GM19099 (cell line): ENCODE data around the gene CARD14.

Source experiments
- POLR2A ChIP-seq: IDR thresholded peaks from 3 replicates; pipeline ENCODE4 v1.6.1; 2011; ENCODE audit warnings: low read depth; ENCODE audit not compliant: insufficient read length; ENCODE audit errors: extremely low read depth

CARD14 gene

DNA sequence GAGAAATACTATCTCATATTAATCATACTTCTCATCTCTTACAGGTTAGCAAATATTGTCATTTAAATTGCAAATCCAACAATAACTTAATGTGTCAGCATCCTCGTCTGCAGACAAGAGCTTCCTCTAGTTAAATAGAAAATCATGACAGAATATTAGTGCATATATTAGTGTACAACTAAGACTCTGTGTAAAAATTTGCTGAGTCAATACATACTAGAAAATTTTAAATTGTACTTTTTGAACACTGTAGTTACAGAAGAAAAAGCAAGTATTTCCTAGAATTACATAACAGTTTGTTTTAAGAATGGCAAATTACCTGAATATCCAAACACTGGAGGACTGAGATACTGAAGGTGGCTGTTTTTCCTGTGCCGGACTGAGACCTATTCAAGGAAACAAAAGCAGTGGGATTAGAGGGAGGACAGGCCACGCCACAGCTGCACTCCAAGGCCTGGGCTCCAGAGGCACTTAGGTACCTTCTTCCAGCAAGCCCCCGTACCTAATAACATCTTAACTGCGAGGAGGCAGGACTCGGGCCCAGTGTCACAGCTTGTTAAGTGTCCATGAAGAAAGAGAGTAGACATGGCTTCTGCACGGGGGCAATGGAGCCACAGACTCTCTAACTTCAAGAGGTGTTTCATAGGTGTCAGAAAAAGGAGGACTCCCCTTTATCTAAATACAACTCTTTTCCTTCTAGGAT lies 28.2 kb upstream of the CARD14 start:
- TF ChIP-seq POLR2A: no peak

GRCh38 chr17:80142929-80143328 lies 26.9 kb upstream of the CARD14 start:
- no peak for TF ChIP-seq POLR2A

GRCh38 chr17:80145076-80146075 lies 24.5 kb upstream of the CARD14 start:
- no peak for TF ChIP-seq POLR2A

GRCh38 chr17:80146121-80147034 lies 23.5 kb upstream of the CARD14 start:
- TF ChIP-seq POLR2A: no peak

GRCh38 chr17:80147035-80147822 lies 22.6 kb upstream of the CARD14 start, which contains the start of gene EIF4A3:
Gene EIF4A3 (minus strand): TSS chr17:80147128. CDS start chr17:80146961, 167 bp downstream.
- peak; percentile 99 for TF ChIP-seq POLR2A

- TF ChIP-seq POLR2A: no peak
These were observed 18.5 kb upstream of the CARD14 start for GRCh38 chr17:80151333-80151732.

DNA sequence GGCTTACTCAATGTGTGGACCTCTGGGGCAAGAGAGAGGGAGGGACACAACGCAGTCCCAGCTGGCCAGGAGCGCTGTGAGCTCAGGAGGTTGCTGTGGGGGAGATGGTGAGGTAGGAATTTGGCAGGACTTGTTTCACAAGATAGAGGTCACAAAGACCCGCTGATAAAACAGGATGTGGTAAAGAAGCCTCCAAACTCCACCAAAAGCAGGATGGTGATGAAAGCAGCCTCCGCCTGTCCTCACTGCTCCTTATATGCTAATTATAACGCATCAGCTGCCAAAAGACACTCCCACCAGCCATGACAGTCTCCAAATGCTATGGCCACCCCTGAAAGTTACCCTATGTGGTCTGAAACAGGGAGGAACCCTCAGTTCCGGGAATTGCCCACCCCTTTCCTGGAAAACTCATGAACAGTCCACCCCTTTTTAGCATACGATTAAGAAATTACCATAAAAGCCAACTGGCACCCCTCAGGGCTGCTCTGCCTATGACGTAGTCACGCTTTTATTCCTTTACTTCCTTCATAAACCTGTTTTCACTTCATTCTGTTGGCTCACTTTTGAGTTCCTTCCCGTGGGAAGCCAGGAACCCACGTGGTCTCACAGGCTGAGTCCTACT lies 17.6 kb upstream of the CARD14 start:
- no peak for TF ChIP-seq POLR2A

DNA sequence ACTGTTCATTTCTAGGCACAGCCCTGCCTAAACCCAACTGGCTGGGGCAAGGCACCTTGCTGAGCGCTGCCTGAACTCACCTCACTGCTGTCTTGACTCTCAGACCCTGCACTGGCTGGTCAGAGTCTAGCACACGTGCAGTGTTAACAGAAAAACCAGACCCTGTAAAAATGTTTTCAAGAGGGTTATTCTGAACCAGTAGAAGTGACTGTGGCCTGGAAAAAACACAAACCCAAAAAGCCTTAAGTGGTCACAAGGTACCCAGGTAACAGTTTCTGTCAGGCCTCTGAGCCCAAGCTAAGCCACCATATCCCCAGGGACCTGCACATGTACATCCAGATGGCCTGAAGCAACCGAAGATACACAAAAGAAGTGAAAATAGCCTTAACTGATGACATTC lies 16.8 kb upstream of the CARD14 start:
- no peak for TF ChIP-seq POLR2A

- TF ChIP-seq POLR2A: no peak
These were observed 15.7 kb upstream of the CARD14 start for GRCh38 chr17:80154166-80154565.

- no peak for TF ChIP-seq POLR2A
These were observed 11.0 kb upstream of the CARD14 start for GRCh38 chr17:80158846-80159245.

GRCh38 chr17:80160536-80160935 lies 9.3 kb upstream of the CARD14 start:
- no peak for TF ChIP-seq POLR2A

DNA sequence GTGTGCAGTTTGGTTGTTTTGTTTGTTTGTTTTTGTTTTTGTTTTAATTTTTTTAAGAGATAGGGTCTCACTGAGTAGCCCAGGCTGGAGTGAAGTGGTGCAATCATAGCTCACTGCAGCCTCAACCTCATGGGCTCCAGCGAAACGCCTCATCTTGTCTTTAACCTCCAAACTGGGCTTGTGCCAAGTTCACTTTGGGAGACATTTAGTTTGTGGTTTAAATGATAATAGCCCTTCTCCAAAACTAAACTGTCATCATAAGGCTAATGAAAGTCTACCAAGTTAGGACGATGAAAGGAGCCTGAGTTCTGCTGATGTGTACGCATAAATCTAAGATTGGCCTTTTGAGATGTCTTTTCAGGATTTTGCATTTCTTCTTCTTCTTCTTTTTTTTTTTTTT lies 6.5 kb upstream of the CARD14 start:
- no peak for TF ChIP-seq POLR2A

- no peak for TF ChIP-seq POLR2A
These were observed 5.6 kb upstream of the CARD14 start for GRCh38 chr17:80164185-80164584.

DNA sequence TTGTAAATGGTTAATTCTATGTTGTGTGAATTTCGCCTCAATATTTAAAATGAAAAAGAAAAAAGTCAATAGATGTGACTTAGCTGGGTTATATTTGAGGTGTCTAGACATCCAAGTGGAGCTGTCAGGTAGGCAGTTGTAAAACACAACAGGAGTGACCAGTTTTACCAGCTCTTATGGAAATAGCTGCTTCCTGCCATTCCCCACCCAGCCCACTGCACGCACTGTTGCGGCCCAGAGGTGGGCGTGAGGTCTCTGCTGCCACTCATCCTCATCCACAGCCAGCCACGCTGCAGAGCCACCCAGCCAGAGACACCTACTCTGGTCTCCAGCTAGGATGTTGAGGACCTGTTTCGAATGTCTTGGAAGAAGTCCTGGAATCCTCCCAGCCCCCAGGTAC lies 3.4 kb upstream of the CARD14 start:
- TF ChIP-seq POLR2A: no peak

DNA sequence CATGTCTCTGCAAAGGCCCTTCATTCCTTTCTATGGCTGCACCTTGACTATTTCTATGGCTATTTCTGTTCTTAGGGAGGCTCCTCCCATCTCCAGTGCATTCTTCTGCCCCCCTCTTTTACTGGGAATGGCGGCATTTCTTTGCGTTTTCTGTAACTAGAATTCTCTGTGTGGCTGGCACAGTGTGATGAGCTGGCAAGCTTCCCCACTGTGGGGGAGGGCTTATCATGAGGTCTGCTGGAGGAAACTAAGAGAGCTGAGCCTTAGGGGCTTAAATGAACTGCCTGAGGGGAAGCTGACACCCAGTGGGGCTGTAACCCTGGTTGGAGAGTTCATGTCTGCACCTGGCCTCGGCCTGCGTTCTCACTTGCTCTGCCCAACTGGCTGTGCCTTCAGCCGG lies 1.5 kb upstream of the CARD14 start:
- no peak for TF ChIP-seq POLR2A
